HG03196 (cell line): ENCODE measurements around the gene BAG3.

Experiments
- ATAC-seq: cut with Tn5 transposase; IDR thresholded peaks from one replicate; pipeline ENCODE4 v1.9.1; 2021; ENCODE audit not compliant: unreplicated experiment

BAG3 gene

GRCh38 chr10:119665901-119666708 is 14.9 kb downstream of the BAG3 start:
- ATAC-seq, result no peak

GRCh38 chr10:119666709-119667004 is 15.5 kb downstream of the BAG3 start:
- ATAC-seq, result no peak

- ATAC-seq, result no peak
These were observed 16.6 kb downstream of the BAG3 start for GRCh38 chr10:119667562-119668328.

GRCh38 chr10:119668461-119668860 is 17.3 kb downstream of the BAG3 start:
- no peak for ATAC-seq

GRCh38 chr10:119669331-119669730 is 18.2 kb downstream of the BAG3 start:
- ATAC-seq, result no peak

GRCh38 chr10:119669975-119670640 is 18.9 kb downstream of the BAG3 start:
- no peak for ATAC-seq

GRCh38 chr10:119670717-119671116 is 19.5 kb downstream of the BAG3 start:
- ATAC-seq, result no peak

GRCh38 chr10:119671381-119671780 is 20.2 kb downstream of the BAG3 start:
- ATAC-seq, result no peak

GRCh38 chr10:119672291-119672690 is 21.1 kb downstream of the BAG3 start:
- no peak for ATAC-seq

GRCh38 chr10:119673271-119673670 is 22.1 kb downstream of the BAG3 start:
- no peak for ATAC-seq

- ATAC-seq, result no peak
These were observed 24.4 kb downstream of the BAG3 start for GRCh38 chr10:119675483-119676170.

- no peak for ATAC-seq
These were observed 25.9 kb downstream of the BAG3 start for GRCh38 chr10:119677126-119677525.

- ATAC-seq, result no peak
These were observed 26.9 kb downstream of the BAG3 start for GRCh38 chr10:119677904-119678755.

GRCh38 chr10:119679480-119679829 is 28.3 kb downstream of the BAG3 start:
- no peak for ATAC-seq

- ATAC-seq, result no peak
These were observed 28.9 kb downstream of the BAG3 start for GRCh38 chr10:119680050-119680449.

GRCh38 chr10:119680650-119681081 is 29.5 kb downstream of the BAG3 start:
- no peak for ATAC-seq

- peak; percentile 84 for ATAC-seq
These were observed 35.4 kb downstream of the BAG3 start for GRCh38 chr10:119686465-119687191.

- ATAC-seq, result no peak
These were observed 36.2 kb downstream of the BAG3 start for GRCh38 chr10:119687192-119688032.

GRCh38 chr10:119688033-119688508 is 36.9 kb downstream of the BAG3 start:
- ATAC-seq, result no peak
